ENCODE measurements around the gene SH2B3. TPM values are rescaled to one million over a fixed set of nuclear protein-coding genes. Genes with fewer than 3 reads are reported as not detected.

The SH2B3 gene
- total RNA-seq, 1 experiment from 2014 or later, result 39.6 TPM

- no peaks in the 10 kb centered on the region; the same call in 1 of the 2 replicates for H3K36me3 ChIP-seq (ENCODE audit: control insufficient read depth, insufficient read depth, low read length)
- in situ Hi-C loops (cut with HindIII; ENCODE audit: low pct_unique_long_range_greater_than_20kb, low sequenced_read_pairs), result no loop called here
- no TSS peak for BruUV-seq (replicated peaks)
- CTCF ChIA-PET, result no interaction called here
- no peak overlapping the region for H3K27ac ChIP-seq (ENCODE audit: low read length)
- POLR2A ChIA-PET, result no interaction called here
- intact Hi-C loops (cut with micrococcal nuclease; ENCODE audit: unreplicated experiment), result no loop called here
- no peak overlapping the region for H3K4me3 ChIP-seq (ENCODE audit: low read depth in 2 of 2, low read length in 2 of 2)
- ATAC-seq, result no peak
- no peaks in the 10 kb centered on the region for H3K9me3 ChIP-seq (ENCODE audit: control insufficient read depth, insufficient read depth, low read depth, low read length)
- no peaks in the 10 kb centered on the region for H3K27me3 ChIP-seq (ENCODE audit: control insufficient read depth, insufficient read depth, low read length)
- TF ChIP-seq, protein P1, sequence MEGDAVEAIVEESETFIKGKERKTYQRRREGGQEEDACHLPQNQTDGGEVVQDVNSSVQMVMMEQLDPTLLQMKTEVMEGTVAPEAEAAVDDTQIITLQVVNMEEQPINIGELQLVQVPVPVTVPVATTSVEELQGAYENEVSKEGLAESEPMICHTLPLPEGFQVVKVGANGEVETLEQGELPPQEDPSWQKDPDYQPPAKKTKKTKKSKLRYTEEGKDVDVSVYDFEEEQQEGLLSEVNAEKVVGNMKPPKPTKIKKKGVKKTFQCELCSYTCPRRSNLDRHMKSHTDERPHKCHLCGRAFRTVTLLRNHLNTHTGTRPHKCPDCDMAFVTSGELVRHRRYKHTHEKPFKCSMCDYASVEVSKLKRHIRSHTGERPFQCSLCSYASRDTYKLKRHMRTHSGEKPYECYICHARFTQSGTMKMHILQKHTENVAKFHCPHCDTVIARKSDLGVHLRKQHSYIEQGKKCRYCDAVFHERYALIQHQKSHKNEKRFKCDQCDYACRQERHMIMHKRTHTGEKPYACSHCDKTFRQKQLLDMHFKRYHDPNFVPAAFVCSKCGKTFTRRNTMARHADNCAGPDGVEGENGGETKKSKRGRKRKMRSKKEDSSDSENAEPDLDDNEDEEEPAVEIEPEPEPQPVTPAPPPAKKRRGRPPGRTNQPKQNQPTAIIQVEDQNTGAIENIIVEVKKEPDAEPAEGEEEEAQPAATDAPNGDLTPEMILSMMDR (IDR thresholded peaks at IDR 0.05), result no peak
- TF ChIP-seq POLR2AphosphoS5 (IDR thresholded peaks at IDR 0.05; ENCODE audit: low read depth, low read length) (no peak), REST (IDR thresholded peaks at IDR 0.05; ENCODE audit: insufficient read depth in 1 of 2, low read depth in 2 of 2, low read length in 1 of 2) (no peak), TCF7L2 (IDR thresholded peaks at IDR 0.05; ENCODE audit: low read depth, low read length) (no peak), SIN3A (IDR thresholded peaks at IDR 0.05; ENCODE audit: borderline replicate concordance, insufficient read depth, low read depth, low read length) (no peak)
- no peaks in the 10 kb centered on the region for H3K4me1 ChIP-seq (ENCODE audit: control insufficient read depth, insufficient read depth, low read length)
- DNase-seq (ENCODE audit: low read depth, low spot score), result no peak
These were observed 89.0 kb downstream of the SH2B3 start for GRCh38 chr12:111494676-111495075.

Other genes with a start within 250 kb of the SH2B3 start
- gene PHETA1, start 36.8 kb upstream of the SH2B3 start, total RNA-seq (2021; ENCODE audit: unreplicated experiment), result 16.3 TPM
- gene ATXN2, start 193.4 kb downstream of the SH2B3 start, total RNA-seq (2021; ENCODE audit: unreplicated experiment), result 77.6 TPM

Measured in Panc1 (cell line).